HG03159 (cell line): Measurements from ENCODE around the gene RIT2.

Experiments
- ATAC-seq: cut with Tn5 transposase; IDR thresholded peaks from one replicate; pipeline ENCODE4 v1.9.1; 2021; ENCODE audit warnings: mild to moderate bottlenecking, moderate library complexity; ENCODE audit not compliant: unreplicated experiment

RIT2 gene

DNA sequence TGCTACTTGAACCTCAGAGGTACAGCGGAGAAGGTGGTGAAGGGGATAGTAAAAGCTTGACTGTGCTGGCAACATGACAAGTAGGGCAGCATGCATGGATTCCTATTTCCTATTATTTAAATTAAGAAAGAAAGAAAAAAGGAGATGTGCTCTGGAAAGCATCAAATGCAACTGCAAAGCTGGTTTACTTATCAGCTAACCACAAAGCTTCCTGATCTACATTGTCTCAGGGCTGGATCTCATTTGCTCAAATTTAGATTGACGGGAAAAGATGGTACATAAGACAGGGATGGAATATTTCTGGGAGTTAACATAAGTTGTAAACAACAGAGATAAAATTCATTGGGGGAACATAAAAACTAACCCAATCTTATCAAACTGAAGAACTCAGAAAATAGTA is 178.0 kb downstream of the RIT2 start:
- ATAC-seq: no peak

DNA sequence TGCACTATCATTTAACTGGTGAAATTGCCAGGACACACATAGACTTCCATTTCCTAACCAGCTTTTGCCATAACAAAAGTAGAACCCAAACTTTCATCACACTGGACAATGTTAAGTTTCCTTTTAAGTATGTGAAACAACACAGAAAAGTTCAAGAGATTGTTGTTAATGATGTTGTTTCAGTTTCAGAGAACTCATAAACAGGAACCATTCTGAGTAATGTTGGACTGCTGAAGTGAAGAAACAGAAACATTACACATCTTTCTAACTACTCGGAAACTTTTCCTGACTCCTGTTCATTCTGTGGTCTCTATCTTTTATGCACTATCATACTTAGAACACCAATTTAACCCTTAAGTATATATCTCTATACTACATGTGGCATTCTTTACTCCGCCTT is 179.2 kb downstream of the RIT2 start:
- peak; percentile 82 for ATAC-seq

DNA sequence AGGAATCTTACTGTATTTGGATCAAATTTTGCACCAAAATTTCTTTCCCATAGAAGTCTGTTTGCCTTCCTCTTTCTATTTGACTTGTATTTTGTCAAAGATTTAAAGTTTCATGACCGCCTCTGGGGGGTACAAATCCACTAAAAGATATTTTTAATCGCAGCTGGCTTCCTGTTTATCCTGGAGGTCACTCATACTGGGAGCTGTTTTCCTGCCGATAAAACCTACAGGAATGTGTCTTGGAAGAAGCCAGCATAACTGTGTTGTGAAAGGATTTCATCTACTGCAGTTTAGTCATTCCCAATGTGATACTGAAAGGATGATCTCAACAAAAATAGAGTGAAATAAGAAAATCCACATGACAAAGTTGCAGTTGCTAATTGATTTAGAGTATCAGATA is 184.0 kb downstream of the RIT2 start:
- no peak for ATAC-seq

DNA sequence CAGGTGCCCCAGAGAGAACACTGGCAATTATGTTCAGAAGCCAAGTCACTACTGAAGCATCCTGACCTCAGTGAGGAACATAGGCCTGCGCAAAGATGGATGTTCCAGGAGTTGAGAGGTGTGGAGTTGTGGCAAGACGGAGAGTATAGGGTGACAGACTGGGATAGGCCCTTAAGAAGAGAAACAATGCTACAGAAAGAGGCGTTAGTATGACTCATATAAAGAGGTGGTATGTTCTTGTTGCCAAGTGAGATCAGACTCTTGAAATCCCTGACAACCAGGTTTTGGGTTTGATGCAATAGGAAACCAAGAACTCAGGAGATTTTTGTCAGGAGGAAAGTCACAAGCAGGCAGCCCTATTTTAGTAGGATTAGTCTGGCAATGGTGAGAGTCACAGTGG is 185.6 kb downstream of the RIT2 start:
- no peak for ATAC-seq

DNA sequence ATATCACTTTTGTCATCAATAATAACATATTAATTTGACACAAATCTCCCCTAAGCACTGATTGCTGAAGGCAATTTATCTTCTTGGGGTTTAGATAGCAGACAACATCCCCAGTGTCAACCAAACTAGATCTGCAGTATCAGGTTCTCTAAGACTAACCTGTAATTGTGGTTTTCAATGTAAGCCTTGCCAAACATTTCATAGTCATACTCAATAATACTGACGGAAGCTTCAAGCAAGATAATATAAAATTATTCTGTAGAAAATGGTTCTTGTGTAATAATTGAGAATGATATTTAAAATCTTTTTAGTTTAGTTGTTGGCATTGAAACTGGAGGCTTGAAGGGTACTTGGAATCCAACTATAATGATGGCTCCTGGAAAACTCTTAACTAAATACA is 186.3 kb downstream of the RIT2 start:
- ATAC-seq: no peak

DNA sequence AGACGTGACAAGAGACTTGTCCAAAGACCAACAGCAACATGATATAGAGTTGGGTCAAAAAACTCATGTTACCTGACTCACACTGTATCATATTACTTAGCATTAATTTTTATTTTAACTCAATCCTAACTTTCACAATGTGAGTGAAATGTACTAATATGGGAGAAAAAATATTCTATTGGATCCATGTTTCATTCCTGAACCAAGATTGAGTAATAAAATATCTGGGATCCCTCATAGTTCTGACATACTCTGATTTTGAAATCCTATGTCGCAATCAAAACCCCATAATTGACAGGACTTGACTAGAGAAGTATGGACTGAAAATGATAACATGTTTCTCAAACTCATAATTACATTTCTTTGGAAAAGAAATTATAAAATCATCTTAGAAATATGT is 190.4 kb downstream of the RIT2 start:
- ATAC-seq: no peak

DNA sequence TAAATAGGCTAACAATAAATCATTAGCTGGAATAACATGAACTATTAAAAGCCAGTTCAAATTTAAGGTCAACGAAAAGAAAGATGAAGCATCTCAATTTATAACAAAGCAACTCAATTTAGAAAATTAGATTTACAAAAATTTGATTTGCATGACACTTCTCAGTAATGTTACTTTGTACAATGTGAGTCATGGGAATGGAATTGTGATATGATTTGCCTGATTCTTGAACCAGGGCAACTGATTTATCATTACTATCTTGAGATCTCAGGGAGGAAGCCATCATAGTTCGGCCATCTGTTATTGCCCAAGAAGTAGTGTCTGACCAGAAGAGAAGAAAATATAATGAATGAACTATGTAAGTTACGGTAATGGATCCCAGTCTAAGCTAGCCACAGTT is 193.1 kb downstream of the RIT2 start:
- ATAC-seq: no peak

DNA sequence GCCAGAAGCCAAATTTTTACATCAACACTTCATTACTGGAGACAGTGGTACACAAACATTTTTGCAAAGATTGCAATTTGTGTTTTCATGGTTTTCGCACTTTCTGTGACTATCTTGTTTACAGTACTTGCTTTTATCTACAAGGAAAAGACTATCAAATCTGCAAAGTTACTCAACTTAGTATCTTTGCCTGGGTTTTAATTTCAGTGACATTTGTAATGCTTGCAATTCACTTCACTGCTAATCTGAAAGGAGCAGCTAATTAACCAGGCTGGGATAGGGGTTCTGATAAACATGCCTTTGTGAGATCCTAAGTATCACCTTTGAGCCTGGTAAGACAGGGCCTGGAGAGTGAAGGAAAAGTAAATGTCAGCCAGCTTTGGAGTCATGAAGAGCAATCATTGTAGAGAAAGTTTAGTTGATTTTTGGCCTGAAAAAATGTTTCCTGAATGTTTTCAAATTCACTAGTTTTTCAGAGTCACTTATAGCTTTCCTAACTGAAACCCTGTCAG is 194.2 kb downstream of the RIT2 start:
- no peak for ATAC-seq

DNA sequence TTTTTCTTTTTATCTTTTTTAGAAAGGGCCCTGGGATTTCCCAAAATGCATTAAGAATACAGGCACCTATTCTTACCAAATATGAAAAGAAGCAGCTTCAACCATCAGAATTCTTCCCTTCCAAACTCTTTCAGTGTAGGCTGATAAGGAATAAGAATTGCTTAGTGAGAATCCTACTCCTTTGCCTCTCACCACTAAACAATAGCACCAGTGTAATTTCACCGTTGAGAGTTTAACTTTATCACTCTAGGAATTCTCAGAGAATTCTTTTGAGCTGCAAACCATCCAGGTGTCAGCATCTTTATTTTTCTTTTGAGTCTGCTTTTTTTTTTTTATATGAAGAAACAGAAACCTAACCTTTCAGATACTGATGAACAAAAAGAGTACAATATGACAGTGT is 194.9 kb downstream of the RIT2 start:
- ATAC-seq: no peak

DNA sequence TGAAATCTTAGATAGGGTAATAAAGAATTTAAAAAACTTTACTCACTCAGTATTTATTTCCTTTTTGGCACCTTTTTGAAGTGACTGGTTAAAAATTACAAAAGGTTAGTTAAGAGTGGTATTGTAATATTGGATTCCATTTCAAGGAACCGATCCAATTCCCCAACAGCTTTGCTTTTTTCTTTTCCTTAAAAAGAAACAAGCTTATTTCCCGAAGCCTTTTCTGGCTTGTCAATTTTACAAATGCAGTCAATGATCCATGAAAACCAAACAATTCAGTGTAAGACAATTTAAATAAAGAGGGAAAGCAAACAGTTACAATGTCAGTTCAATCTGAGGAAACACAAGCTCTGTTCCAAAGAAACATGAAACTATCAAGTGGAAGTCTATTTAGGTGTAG is 200.2 kb downstream of the RIT2 start:
- no peak for ATAC-seq

DNA sequence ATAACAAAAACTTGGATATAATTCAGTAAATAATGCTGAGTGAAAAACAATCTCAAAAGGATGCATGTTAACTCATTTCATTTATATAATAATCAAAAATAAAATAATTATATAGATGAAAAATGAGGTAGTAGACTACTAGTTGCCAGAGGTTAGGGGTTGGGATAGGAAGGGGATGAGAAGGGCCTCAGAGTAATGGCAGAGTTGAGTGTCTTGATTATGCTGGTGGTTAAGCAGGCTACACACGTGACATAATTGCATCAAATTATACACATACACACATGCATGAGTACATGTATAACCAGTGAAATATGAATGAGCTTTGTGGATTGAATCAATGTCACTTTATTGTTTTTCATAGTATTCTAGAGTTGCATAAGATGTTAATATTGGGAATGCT is 201.0 kb downstream of the RIT2 start:
- no peak for ATAC-seq

DNA sequence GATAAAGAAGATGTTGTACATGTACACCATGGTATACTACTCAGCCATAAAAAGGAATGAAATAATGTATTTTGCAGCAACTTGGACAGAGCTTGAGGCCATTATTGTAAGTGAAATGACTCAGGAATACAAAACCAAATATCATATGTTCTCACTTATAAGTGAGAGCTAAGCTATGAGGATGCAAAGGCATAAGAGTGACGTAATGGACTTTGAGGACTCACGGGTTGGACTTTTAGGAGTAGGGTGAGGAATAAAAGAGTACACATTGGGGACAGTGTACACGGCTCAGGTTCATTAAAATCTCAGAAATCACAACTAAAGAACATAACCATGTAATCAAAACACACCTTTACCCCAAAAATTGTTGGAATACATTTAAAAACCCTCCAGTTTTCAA is 206.4 kb downstream of the RIT2 start:
- no peak for ATAC-seq

DNA sequence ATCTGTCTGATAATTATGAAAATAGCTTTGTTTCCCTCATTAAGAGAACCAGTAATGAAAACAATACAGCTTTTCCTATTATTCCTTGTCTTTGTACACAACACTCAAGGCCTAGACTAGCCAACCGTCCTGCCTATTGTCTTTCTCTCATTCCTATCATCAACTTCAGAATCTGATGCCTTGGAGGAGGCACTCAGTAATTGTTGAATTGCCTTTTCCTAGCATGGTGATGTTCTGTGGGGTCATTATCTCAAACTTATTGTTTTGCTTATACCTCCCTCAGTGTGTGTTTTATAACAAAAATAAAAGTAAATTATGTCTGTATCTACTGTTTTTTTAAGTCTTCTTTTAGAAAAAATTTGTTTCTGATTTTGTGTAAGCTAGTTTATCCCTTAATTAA is 208.7 kb downstream of the RIT2 start:
- ATAC-seq: no peak

DNA sequence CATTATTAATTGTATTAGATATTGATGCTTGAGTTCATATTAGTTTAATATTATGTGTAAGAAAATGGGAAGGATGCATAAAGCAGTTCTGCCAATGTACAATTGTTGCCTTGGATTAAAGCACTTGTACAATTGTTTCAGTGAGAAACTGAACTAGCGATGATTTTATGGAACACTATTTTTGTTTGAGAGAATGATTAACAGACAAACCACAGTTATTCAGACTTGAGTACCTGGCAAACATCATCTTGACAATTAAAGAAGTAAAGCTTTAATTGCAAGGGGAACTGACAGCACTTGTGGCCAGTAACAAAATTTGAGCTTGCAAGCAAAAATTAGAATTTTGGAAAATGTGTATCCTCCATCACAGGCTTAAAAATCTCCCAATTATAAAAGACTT is 214.3 kb downstream of the RIT2 start:
- no peak for ATAC-seq

DNA sequence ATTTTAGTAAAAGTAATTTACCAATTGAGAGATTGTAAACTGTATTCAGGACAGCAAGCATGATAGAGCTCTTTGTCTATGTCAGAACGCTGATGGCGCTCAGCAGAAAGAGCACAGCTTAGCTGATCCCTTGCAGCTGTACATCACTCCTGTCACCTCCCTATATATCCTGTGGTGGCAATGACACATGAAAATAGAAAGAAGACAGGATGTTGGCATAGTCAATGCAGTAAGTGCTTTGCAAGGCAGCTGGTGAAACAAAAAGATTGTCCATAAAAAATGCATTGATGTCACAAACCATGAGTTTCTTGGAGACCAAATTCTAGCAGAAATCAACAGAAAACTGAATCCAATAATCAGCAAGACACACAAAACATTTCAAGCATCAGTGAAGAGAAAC is 221.5 kb downstream of the RIT2 start:
- ATAC-seq: no peak

DNA sequence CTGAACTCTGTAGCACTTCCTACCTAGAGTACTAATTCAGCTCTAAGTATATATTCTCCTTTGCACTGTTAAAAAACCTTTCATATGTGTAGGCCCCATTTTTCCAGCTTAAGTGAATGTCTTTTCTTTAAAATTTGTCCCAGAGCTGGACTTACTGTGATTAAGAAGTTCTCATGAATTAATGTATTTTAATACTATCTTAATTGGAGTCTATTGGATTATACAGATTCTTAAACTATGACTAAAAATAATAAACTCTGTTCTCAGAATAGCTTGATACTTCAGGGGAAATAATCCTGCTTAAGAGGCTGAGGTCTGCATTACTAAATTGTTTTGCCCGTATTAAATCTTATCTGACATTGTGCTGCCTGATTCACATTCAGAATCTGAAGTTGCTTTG is 223.3 kb downstream of the RIT2 start:
- ATAC-seq: no peak

DNA sequence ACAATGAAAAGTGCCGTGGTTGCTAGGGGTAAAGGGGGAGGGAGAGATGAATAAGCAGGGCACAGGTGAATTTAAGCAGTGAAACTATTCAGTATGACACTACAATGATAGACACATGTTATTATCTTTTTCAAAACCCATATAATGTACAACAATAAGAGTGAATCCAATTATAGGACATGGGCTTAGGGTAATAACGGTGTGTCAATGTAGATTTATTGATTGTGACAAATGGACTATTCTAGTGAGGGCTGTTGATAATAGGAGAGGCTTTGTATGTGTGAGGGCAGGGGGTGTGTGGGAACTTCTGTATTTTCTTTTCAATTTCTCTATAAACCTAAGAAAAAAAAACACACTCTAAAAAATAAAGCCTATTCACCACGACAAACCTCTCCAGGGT is 223.8 kb downstream of the RIT2 start:
- no peak for ATAC-seq

DNA sequence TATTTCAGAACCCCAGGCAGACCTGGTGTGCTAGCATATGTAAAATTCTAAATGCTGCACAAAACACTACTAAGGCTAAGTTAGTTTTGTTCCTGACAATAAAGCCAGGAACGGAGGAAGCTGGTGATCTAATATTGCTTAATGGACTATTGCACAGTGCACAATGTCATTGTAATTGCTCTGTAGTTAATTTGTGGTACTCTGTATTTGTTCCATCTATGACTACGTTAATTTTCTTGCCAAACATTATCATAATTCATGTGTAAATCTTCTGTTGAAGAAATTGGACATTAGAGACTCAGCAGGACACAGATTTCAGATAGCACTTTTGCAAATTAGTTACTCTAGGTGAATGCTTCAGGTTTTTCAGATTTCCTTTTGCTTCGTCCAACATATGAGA is 232.3 kb downstream of the RIT2 start:
- ATAC-seq: no peak

DNA sequence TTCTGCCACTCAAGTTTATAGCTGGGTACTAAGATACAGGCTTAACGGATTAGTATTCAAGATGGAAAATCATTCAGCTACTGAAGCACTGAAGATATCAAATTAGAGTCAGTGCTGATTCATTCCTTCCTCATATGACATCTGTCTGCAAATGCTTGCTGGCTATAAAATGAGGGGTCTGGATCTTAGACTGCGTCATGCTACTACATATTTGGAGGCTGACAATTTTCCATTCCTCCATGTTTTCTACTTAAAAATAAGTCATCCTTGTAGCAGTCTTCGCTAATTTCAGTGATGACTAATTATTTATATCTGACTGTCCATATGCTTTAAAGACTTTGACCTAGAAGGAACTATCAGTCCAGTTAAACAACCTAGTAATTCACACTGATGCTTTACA is 233.4 kb downstream of the RIT2 start:
- no peak for ATAC-seq

DNA sequence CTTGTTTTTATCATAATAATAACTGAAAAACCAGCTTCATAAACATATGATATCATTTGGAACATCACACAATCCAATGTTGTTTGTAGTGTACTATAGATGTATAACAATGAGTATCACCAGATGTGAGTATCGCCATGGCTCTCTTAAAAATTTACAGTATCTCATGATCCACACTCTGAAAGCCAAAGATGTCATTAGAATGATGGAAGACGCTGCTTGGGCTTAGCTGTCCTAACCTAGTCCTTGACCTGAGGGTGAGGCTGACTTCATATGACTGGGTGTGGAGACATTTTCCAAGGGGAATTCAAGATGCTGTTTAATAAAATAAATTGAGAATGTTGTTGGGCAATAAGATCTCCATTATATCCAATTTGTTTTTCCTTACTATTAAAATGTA is 242.6 kb downstream of the RIT2 start:
- ATAC-seq: no peak

DNA sequence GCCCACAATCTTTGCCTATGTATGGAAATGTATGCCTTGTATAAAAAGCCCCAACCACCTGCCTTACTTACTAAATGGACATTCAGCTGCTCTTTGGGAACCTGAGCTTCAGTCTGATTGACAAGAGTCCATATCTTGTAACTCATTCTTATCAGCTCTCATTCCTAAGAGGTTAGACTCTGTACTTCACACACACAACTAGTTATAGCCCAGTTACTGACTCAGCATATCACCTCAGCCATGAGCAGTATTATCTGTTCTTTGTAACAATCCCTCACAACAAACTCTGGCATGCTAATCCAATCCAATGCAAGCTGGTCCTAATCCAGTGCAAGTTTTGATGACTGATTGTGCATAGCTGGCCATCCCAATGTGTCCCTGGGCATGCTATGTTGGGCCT is 250.6 kb downstream of the RIT2 start:
- ATAC-seq: no peak

DNA sequence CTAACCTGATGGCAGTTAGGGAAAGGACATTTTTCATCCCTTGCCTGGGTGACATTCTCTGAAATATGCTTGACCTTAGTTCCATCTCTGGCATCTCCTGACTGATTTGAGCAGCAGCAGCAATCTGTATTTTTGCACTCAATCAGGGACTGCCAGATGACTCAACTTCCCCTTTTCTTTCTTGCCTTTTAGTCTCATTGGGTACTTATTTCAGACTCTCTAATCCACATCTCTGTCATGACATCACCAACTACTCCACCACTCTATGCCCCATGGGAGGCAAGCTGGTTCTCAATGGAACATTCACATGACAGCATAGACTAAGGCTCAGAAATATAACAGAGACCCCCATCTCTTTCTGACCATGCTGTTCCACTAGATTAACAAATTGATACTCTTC is 254.2 kb downstream of the RIT2 start:
- ATAC-seq: no peak

DNA sequence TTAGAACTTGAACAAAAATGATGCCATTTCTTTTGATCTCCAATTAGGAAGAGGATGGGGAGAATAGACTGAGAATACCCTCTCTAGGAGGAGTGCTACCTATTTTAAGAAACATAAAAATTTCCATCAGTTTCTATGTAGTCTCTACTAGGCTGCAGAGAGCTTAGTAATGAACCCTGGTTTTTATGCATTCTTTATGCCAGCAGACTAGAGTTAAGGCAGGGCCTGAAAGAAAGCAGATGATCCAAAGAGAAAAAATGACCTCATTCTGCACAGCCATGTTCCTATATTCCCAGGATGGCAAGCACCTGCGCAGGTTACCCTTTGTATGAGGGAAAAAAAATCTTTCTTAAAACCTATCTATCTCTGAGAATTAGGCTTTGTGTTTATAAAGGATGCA is 254.9 kb downstream of the RIT2 start:
- no peak for ATAC-seq

DNA sequence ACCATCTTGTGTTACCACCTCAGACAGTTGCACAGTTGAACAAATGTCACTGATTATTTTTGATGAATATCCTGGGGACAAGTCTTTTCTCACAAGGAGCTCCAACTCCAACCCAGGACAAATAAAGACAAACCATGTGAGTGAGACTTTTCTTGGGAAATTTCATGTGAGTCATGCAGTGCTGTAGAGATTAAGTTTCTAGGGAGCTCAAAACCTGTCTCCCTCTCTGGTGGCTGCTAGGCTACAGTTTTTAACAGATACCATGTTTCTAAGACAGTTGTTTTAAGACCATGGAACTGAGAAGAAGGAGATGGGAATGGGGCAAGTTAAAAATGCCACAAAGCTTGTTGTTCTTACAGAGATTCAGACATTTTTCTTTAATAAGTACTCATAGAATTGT is 255.5 kb downstream of the RIT2 start:
- ATAC-seq: no peak
